ENCODE measurements around the gene SORT1. TPM values are rescaled to one million over a fixed set of nuclear protein-coding genes. Genes with fewer than 3 reads are reported as not detected.

SORT1 gene
- total and polyA plus RNA-seq, 2 of the 13 experiments (the other 11 are each of a cell fraction or from before 2014, with no cell fraction given), result 32.4 to 93.0 TPM

GRCh38 chr1:109441069-109441468 lies 43.4 kb upstream of the SORT1 start (continued):
- TF ChIP-seq ZNF691 (CRISPR knock-in tag; IDR thresholded peaks at IDR 0.05; ENCODE audit: borderline replicate concordance, low read depth) (no peak), ZNF501 (CRISPR knock-in tag; IDR thresholded peaks at IDR 0.05) (no peak), MLX (CRISPR knock-in tag; IDR thresholded peaks at IDR 0.05) (0 out of 2 replicates have a peak, but pooled peaks have one; percentile 47), U2AF1 (optimal IDR thresholded peaks at IDR 0.05; ENCODE audit: low read depth, low read length) (no peak), JDP2 (CRISPR knock-in tag; IDR thresholded peaks at IDR 0.05; ENCODE audit: borderline replicate concordance) (no peak), HOMEZ (CRISPR knock-in tag; IDR thresholded peaks at IDR 0.05; ENCODE audit: low read depth) (0 out of 2 replicates have a peak, but pooled peaks have one; percentile 13), GRHL1 (CRISPR knock-in tag; conservative IDR thresholded peaks at IDR 0.05) (no peak), HES4 (CRISPR knock-in tag; IDR thresholded peaks at IDR 0.05; ENCODE audit: borderline replicate concordance) (no peak), ZNF446 (CRISPR knock-in tag; IDR thresholded peaks at IDR 0.05) (no peak), ZKSCAN1 (IDR thresholded peaks at IDR 0.05; ENCODE audit: low read length) (peak; percentile 47; the same call in 1 of the 2 replicates), ZMYM3 (CRISPR knock-in tag; IDR thresholded peaks at IDR 0.05) (0 out of 2 replicates have a peak, but pooled peaks have one; percentile 22), MTA1 (CRISPR knock-in tag; IDR thresholded peaks at IDR 0.05; ENCODE audit: borderline replicate concordance) (no peak), ZBTB7B (CRISPR knock-in tag; IDR thresholded peaks at IDR 0.05) (no peak), HDAC2 (CRISPR knock-in tag; IDR thresholded peaks at IDR 0.05) (peak; percentile 44; the same call in 1 of the 2 replicates), HBP1 (CRISPR knock-in tag; IDR thresholded peaks at IDR 0.05; ENCODE audit: low read depth) (no peak), ZNF20 (CRISPR knock-in tag; IDR thresholded peaks at IDR 0.05) (no peak), TBX2 (CRISPR knock-in tag; IDR thresholded peaks at IDR 0.05; ENCODE audit: borderline replicate concordance) (peak; percentile 71), ZSCAN25 (CRISPR knock-in tag; IDR thresholded peaks at IDR 0.05) (no peak), SSRP1 (CRISPR knock-in tag; IDR thresholded peaks at IDR 0.05) (no peak), ZNF30 (CRISPR knock-in tag; IDR thresholded peaks at IDR 0.05) (no peak), HNF4A (CRISPR knock-in tag; IDR thresholded peaks at IDR 0.05) (peak; percentile 45; the same call in 1 of the 2 replicates), ZNF724P (CRISPR knock-in tag; IDR thresholded peaks at IDR 0.05; ENCODE audit: borderline replicate concordance) (no peak), TCF7 (IDR thresholded peaks at IDR 0.05; ENCODE audit: low read depth) (peak; percentile 67), RCOR2 (CRISPR knock-in tag; IDR thresholded peaks at IDR 0.05) (peak; percentile 66; the same call in 1 of the 2 replicates), ZNF576 (CRISPR knock-in tag; IDR thresholded peaks at IDR 0.05) (no peak), TAF15 (IDR thresholded peaks at IDR 0.05; ENCODE audit: low read depth, low read length, poor library complexity, severe bottlenecking) (no peak), POLR2A (IDR thresholded peaks at IDR 0.05; ENCODE audit: insufficient read depth in 1 of 2, low read depth in 2 of 2, low read length in 2 of 2) (no peak), NFRKB (IDR thresholded peaks at IDR 0.05) (no peak)
